Measurements from ENCODE around the gene SGIP1. TPM values are rescaled to one million over a fixed set of nuclear protein-coding genes. Genes with fewer than 3 reads are reported as not detected.
"Not testable (repeated sequence)": the region's sequence is repeated elsewhere in the genome, so short reads cannot be mapped to it uniquely, and the experiment has no call there.

The SGIP1 gene
- total RNA-seq, 1 donor from 2014 or later, result 6.9 TPM

DNA sequence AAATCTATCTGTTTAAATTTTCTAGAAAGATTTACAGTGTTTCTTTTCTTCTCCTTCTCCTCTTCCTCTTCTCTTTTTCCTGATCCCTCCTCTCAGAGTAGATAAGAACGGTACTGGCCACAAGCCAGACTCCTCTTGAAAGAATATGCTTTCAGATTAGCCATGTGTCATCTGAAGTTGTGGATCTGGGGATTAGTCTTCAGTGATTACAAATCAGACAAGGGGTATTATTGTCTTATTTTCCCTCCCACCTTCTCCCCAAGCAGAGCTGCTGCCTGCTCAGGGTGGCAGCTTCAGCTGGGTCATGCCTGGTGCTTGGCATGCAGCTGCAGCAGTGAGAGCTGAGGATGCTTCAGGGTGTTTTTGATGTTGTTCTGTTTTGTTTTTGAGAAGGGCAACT, 42.7 kb downstream of the SGIP1 start:
- no peak for TF ChIP-seq CTCF (conservative IDR thresholded peaks at IDR 0.05; ENCODE audit: low read depth, low read length)
- no peak for DNase-seq (ENCODE audit: low read depth)

GRCh38 chr1:66578841-66579240, 44.9 kb downstream of the SGIP1 start:
- no peak for TF ChIP-seq CTCF (conservative IDR thresholded peaks at IDR 0.05; ENCODE audit: low read depth, low read length)
- DNase-seq (ENCODE audit: low read depth), result no peak
- H3K4me3 ChIP-seq (ENCODE audit: low read depth, low read length), result no peak overlapping the region

More for the DNA sequence above, 42.7 kb downstream of the SGIP1 start:
- no peak overlapping the region for H3K4me3 ChIP-seq (ENCODE audit: low read depth, low read length)

DNA sequence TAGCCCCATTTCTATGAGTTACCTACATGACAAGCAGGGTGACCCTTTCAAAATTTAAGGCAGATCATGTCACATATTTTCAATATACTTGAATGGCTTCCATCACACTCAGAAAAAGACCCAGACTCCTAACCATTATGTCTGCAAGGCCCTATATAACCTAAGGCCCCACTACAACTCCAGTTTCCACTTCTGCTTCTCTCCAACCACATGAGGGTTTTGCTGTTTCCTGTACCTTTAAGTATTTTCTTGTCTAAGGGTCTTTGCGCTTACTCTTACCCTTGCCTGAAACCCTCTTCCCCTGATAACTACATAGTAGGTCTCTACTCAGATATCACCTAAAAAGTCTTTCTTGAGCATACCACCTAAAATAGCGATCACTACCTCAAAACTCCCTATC, 46.1 kb downstream of the SGIP1 start:
- H3K4me3 ChIP-seq (ENCODE audit: low read depth, low read length), result no peak overlapping the region
- DNase-seq (ENCODE audit: low read depth), result no peak
- no peak for TF ChIP-seq CTCF (conservative IDR thresholded peaks at IDR 0.05; ENCODE audit: low read depth, low read length)

DNA sequence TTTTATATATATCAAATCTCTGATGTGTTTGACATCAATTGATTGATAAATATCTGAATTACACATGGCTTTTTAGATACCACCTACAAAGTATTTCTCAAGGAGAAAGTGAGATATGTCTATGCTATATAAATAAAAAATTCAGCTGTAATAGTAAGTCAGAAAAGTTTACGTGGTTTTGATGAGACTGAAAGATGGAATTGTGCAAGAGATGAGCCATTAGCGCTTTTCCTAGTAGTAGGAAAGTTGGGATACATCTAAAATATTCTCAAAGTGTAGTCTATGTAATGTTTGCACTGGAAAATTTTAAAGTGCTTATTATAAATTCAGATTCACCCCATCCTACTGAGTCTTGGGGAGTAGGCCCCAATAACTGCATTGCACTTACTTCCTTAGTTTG, 49.1 kb downstream of the SGIP1 start:
- DNase-seq (ENCODE audit: low read depth), result no peak
- no peak for TF ChIP-seq CTCF (conservative IDR thresholded peaks at IDR 0.05; ENCODE audit: low read depth, low read length)
- H3K4me3 ChIP-seq (ENCODE audit: low read depth, low read length), result no peak overlapping the region

DNA sequence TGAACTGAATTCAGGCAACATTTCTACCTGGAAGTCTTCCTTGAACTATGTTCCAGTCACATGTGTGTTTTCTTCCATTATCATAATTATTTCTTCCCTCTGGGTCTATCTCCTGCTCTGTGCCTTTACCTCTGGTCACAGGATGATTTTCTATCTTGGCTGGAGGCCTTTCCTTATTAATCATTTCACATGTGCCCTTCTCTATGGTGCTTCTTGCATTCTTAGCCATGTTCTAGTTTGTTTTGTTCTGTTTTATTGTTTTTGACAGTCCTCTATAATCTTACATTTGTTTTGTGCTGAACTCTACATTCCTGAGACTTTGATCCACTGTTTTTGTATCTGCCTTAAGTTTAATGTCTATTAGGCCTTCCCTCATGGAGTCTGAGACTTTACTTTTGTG, 51.0 kb downstream of the SGIP1 start:
- H3K4me3 ChIP-seq (ENCODE audit: low read depth, low read length), result no peak overlapping the region
- DNase-seq (ENCODE audit: low read depth), result no peak
- no peak for TF ChIP-seq CTCF (conservative IDR thresholded peaks at IDR 0.05; ENCODE audit: low read depth, low read length)

- no peak for DNase-seq (ENCODE audit: low read depth)
- no peak overlapping the region for H3K4me3 ChIP-seq (ENCODE audit: low read depth, low read length)
- TF ChIP-seq CTCF (conservative IDR thresholded peaks at IDR 0.05; ENCODE audit: low read depth, low read length), result no peak
These were observed 55.4 kb downstream of the SGIP1 start for GRCh38 chr1:66589326-66589725.

DNA sequence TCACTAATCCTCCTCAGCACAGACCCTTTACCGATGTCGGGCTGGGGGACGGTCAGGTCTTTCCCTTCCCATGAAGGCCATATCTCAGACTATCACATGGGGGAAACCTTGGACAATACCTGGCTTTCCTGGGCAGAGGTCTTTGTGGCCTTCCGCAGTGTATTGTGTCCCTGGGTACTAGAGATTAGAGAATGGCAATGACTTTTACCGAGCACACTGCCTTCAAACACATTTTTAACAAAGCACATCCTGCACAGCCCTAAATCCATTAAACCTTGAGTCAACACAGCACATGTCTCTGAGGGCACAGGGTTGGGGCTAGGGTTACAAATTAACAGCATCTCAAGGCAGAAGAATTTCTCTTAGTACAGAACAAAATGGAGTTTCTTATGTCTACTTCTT, 58.2 kb downstream of the SGIP1 start:
- not testable (repeated sequence) for DNase-seq (ENCODE audit: low read depth); H3K4me3 ChIP-seq (ENCODE audit: low read depth, low read length)

DNA sequence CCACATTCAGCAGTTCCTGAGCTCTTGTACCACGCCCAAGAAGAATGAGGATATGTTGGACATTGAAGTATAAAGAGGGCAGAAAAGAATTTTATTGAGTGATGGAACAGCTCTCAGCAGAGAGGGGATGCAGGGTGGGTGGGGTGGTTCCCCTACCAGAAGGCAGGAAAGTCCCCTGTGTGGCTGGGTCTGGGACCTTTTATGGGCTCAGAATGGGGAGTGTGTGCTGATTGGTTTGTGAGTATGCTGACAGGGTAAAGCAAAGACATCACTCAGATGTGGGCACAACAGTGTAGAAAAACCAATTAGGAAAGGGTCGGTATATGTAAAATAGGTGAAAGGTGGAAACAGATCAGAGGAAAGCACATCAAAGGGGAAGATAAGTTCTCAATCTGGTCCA, 62.2 kb downstream of the SGIP1 start:
- DNase-seq (ENCODE audit: low read depth), result no peak
- TF ChIP-seq CTCF (conservative IDR thresholded peaks at IDR 0.05; ENCODE audit: low read depth, low read length), result no peak
- no peak overlapping the region for H3K4me3 ChIP-seq (ENCODE audit: low read depth, low read length)
